GM18951 (cell line): ENCODE data around the gene ACSF3.

Experiments used
- POLR2A ChIP-seq: IDR thresholded peaks from 4 replicates; pipeline ENCODE4 v1.6.1; 2011; ENCODE audit warnings: mild to moderate bottlenecking; ENCODE audit not compliant: insufficient read length, insufficient read depth; ENCODE audit errors: extremely low read depth
- in situ Hi-C: fragments of 300-500 bp; cut with MboI; formaldehyde crosslinking; loops from one replicate; pipeline ENCODE4 v1.12.0; 2022; ENCODE audit warnings: low sequenced_read_pairs, mixed read lengths, inconsistent platforms; ENCODE audit not compliant: unreplicated experiment

The ACSF3 gene

GRCh38 chr16:89119166-89119621 is 25.5 kb downstream of the ACSF3 start:
- no peak for TF ChIP-seq POLR2A
- in situ Hi-C loops, result no loop called here

DNA sequence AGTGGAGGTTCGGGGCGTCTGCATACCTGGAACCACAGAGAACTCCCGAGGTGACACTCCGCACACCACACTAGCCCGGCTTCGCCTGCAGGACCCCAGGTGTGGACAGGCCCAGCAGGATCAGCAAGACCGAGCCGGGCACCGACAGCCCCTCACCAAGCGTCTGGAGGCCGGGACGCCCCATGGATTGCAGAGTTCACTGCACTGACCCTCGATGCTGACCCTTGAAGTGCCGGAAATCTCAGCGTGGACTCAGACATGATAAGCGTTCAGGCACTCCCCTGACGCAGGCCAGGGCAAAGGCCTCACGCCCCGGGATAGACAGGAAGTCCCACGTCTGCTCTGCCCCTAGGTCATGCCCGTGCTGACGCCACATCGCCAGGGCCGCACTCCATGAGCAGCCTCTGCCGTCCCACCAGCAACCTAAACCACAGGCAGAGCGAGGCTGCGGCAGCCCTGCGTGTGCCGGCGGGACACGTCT is 26.0 kb downstream of the ACSF3 start:
- in situ Hi-C loops, result no loop called here

DNA sequence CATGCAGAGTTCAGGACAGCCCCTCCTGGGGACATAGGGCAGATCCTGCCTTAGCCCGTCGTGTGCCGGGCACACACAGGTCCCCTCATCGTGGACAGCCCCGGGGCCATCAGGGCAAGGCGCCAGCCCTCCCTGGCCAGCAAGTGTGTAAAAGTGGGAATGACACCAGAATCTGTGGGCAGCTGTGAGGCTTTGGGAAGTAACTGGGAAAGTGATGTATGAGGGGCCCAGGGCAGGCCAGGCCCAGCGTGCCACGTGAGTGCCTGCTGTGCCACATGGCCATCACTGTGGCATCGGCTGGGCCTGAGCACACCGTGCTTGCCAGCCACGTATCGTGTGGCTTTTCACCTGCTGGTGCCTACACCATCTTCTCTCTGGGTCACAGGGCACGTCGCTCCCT is 26.6 kb downstream of the ACSF3 start:
- no peak for TF ChIP-seq POLR2A
- in situ Hi-C loops, result no loop called here

More for the DNA sequence above, 26.0 kb downstream of the ACSF3 start:
- no peak for TF ChIP-seq POLR2A

DNA sequence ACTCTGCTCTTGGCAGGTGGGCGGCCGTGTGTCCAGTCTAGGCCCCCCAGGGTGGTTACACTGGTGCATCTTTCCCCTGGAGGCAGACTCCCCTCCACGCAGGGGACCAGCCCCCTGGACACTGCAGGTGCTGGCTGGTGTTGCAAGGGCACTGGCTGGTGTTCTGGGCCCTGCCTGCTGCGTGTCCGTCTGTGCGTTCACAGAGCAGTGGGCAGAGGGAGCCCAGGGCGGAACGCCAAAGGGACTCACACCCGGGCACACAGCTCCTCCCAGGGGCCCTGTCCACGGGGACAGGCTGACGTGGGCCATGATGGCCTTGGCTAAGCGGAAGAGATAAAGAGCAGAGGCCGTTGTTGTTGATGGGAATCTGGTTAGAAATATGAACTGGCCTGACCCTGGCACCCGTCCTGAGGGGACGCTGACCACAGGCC is 27.3 kb downstream of the ACSF3 start:
- TF ChIP-seq POLR2A, result no peak
- in situ Hi-C loops, result no loop called here

DNA sequence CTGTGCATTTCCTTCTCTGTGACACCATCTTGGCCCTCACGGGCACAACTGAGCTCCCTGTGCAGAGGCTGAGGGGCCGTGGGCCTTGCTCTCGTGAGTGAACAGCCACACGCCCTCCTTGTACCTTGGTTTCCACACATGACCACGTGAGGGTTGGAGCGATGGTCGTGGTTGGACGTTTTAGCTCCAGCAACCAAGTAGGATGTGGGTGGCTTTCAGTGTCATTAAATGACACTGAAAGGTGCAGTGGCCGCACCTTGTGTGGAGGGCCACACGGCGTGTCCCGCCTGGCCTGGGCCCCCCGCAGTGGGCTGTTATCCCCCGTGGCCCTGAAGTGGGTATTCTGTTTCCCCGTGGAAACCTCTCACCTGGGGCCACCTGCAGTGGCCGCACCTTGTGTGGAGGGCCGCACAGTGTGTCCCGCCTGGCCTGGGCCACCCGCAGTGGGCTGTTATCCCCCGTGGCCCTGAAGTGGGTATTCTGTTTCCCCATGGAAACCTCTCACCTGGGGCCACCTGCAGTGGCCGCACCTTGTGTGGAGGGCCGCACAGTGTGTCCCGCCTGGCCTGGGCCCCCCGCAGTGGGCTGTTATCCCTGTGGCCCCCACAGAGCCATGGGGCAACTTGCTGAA is 28.2 kb downstream of the ACSF3 start:
- TF ChIP-seq POLR2A, result no peak
- in situ Hi-C loops, result no loop called here

GRCh38 chr16:89122322-89122851 is 28.7 kb downstream of the ACSF3 start:
- no peak for TF ChIP-seq POLR2A

GRCh38 chr16:89123001-89123830 is 29.6 kb downstream of the ACSF3 start:
- in situ Hi-C loops, result no loop called here
- no peak for TF ChIP-seq POLR2A

More at GRCh38 chr16:89122322-89122851, 28.7 kb downstream of the ACSF3 start:
- in situ Hi-C loops, result no loop called here

DNA sequence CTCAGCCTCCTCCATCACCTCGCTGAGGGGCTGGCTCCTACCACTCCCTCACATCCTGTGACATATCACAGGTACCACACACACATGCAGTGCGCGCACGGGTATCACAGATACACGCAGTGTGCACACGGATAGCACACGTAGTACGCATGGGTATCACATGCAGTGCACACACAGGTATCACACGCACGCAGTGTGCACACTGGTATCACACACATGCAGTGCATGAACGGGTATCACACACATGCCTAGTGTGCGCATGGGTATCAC is 30.1 kb downstream of the ACSF3 start:
- no peak for TF ChIP-seq POLR2A
- in situ Hi-C loops, result no loop called here

GRCh38 chr16:89129378-89129777 is 35.7 kb downstream of the ACSF3 start:
- TF ChIP-seq POLR2A, result no peak
- in situ Hi-C loops, result no loop called here

- no peak for TF ChIP-seq POLR2A
- in situ Hi-C loops, result no loop called here
Observed at GRCh38 chr16:89130448-89130847, 36.8 kb downstream of the ACSF3 start.

GRCh38 chr16:89131783-89132182 is 38.1 kb downstream of the ACSF3 start:
- in situ Hi-C loops, result no loop called here
- TF ChIP-seq POLR2A, result no peak

DNA sequence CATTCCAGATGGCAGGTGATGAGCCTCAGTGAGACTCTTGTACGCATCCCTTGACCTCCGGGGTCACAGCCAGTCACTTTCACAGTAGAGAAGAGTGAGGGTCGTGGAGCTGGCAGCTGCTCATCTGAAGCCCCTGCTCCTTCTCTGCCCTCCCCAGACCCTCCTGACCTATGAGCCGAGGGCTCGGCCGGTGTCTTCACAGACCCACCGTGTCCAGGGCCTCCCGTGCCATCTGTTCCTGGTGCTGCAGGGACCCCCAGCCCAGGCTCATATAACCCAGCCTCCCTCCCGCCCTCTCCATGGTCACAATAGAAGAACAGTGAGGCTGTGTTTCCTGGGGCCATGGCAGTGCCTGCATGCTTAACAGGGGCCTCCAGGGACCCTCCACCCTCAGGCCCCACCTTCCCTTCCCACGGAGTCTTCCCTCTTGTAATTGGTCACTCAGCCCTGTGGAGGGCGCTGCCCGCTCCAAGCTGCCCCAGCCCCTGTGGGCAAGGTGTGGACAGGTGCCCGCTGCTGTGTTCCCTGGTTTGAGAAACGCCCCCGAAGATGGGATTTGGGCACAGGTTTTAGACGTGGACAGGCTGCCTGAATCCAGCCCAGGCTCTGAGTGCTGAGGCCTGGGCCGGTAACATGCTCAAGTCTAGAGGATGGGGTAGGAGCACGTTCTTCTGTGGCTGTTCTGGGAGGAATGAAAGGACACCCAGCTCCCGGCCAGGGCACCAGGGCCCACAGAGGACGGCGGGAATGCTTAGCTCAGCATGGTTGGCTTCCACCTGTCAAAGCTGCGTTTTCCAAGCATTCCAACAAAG is 38.7 kb downstream of the ACSF3 start:
- TF ChIP-seq POLR2A, result no peak
- in situ Hi-C loops, result no loop called here
